Body of pancreas (tissue), 4 donors: ENCODE data around the gene FGF14. TPM values are rescaled to one million over a fixed set of nuclear protein-coding genes. Genes with fewer than 3 reads are reported as not detected.

Experiments
- ATAC-seq: fragments of 150-250 bp; one replicate; pipeline ENCODE4 v1.9.1; 2016
- DNase-seq, 4 donors: peaks; one replicate each; pipeline ENCODE4 v3.0.0-alpha.2; 2019
- H3K27ac ChIP-seq, 4 donors: fragments of 200-600 bp; sonication (generic); 1 replicate in 3 of 4; 2 replicates in 1 of 4; pipeline versions ENCODE4 v1.5.1 to v1.6.1; 2016 to 2019; ENCODE audit warnings: mild to moderate bottlenecking in 1 of 4, mixed read lengths in 1 of 4, moderate library complexity in 1 of 4
- H3K27me3 ChIP-seq, 2 donors: fragments of 200-600 bp; sonication (generic); one replicate each; pipeline ENCODE4 v1.6.0; 2016; ENCODE audit warnings: mild to moderate bottlenecking in 1 of 2
- H3K36me3 ChIP-seq, 2 donors: fragments of 200-600 bp; sonication (generic); replicated peaks in 1 of 2; 2 replicates each; pipeline ENCODE4 v1.5.1; 2016; ENCODE audit warnings: low read depth in 2 of 2; ENCODE audit not compliant: insufficient read depth in 1 of 2
- H3K4me1 ChIP-seq: fragments of 200-600 bp; sonication (generic); one replicate; pipeline ENCODE4 v1.6.0; 2016
- H3K4me3 ChIP-seq, 2 donors: fragments of 200-600 bp; sonication (generic); 1 replicate in 1 of 2; 2 replicates in 1 of 2; pipeline ENCODE4 v1.5.1; 2016 to 2019
- H3K9me3 ChIP-seq, 3 donors: fragments of 200-600 bp; sonication (generic); 1 replicate in 2 of 3; 2 replicates in 1 of 3; pipeline ENCODE4 v1.5.1; 2016
- CTCF ChIP-seq, 7 experiments: fragments of 450-650 bp in 4 of 7; fragments of 200-600 bp in 3 of 7; sonication (generic) in 3 of 7; IDR thresholded peaks; one replicate each; pipeline ENCODE4 v1.5.1; 2016 to 2019; ENCODE audit warnings: antibody characterized with exemption in 7 of 7
- POLR2A ChIP-seq, 3 donors: fragments of 450-650 bp; IDR thresholded peaks; one replicate each; pipeline ENCODE4 v1.6.1; 2016; ENCODE audit warnings: antibody characterized with exemption in 3 of 3, mild to moderate bottlenecking in 2 of 3
- WGBS, 2 donors: methylation state at CpG; one replicate each; pipeline ENCODE4 v1.1.5; 2017; 5-methylcytosine and 5-hydroxymethylcytosine counted together
- intact Hi-C: fragments of 100-400 bp; cut with DNase I; formaldehyde crosslinking; loops from one replicate; pipeline ENCODE4 v1.15.1; 2023
- total RNA-seq, 2 donors: library from RNA; depleted of rRNA; stranded (reverse); fragments of >200 nt; gene quantifications; one replicate each; pipeline ENCODE4 v1.1.0, GENCODE V29; 2016

Gene FGF14
- total RNA-seq, 2 donors from 2014 or later, result under 0.01 to 0.52 TPM

- H3K36me3 ChIP-seq, result no peaks in the 10 kb centered on the region
- no peak for TF ChIP-seq CTCF (IDR thresholded peaks at IDR 0.05)
- 53% methylated on average over 7 of the region's 7 CpGs for WGBS, 2 donors
- no peak overlapping the region for H3K27ac ChIP-seq
- ATAC-seq (no peak), DNase-seq (no peak)
- H3K9me3 ChIP-seq, result no peaks in the 10 kb centered on the region
- intact Hi-C loops, result no loop called here
- no peaks in the 10 kb centered on the region for H3K27me3 ChIP-seq
- no peaks in the 10 kb centered on the region for H3K4me1 ChIP-seq
- no peak overlapping the region for H3K4me3 ChIP-seq
Observed at GRCh38 chr13:102033386-102033785, 368.5 kb downstream of the FGF14 start.

- Histone ChIP-seq H3K27ac (no peak overlapping the region), H3K36me3 (no peaks in the 10 kb centered on the region), H3K27me3 (no peaks in the 10 kb centered on the region), H3K9me3 (no peaks in the 10 kb centered on the region), H3K4me3 (no peak overlapping the region), H3K4me1 (no peaks in the 10 kb centered on the region)
- DNase-seq (no peak), ATAC-seq (no peak)
- intact Hi-C loops, result no loop called here
- WGBS, 2 donors, result 50 to 57% methylated on average over 5 of the region's 5 CpGs
- TF ChIP-seq POLR2A (IDR thresholded peaks at IDR 0.05) (no peak), CTCF (IDR thresholded peaks at IDR 0.05) (no peak)
Observed at GRCh38 chr13:102028868-102029267, 373.0 kb downstream of the FGF14 start.

DNA sequence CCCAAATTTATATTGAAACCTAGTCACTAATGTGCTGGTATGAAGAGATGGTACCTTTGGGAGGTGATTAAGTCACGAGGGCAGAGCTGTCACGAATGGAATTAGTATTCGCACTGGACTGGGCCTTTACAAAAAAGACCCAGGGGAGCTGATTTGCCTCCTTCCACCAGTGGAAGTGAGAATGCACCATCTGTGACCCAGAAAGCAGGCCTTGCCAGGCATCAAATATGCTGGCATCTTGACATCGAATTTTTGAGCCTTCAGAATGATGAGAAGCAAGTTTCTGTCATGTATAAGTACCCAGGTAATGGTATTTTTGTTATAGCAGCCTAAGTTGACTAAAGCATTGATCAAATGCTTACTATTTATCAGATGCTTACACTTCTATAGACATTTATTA is 373.6 kb downstream of the FGF14 start:
- no peaks in the 10 kb centered on the region for H3K27me3 ChIP-seq
- H3K36me3 ChIP-seq, result no peaks in the 10 kb centered on the region
- 49 to 50% methylated on average over 4 of the region's 4 CpGs for WGBS, 2 donors
- H3K9me3 ChIP-seq, result no peaks in the 10 kb centered on the region
- ATAC-seq, result no peak
- no peaks in the 10 kb centered on the region for H3K4me1 ChIP-seq
- intact Hi-C loops, result no loop called here
- DNase-seq, result no peak
- no peak for TF ChIP-seq CTCF (IDR thresholded peaks at IDR 0.05)
- TF ChIP-seq POLR2A (IDR thresholded peaks at IDR 0.05), result no peak
- no peak overlapping the region for H3K27ac ChIP-seq
- no peak overlapping the region for H3K4me3 ChIP-seq

DNA sequence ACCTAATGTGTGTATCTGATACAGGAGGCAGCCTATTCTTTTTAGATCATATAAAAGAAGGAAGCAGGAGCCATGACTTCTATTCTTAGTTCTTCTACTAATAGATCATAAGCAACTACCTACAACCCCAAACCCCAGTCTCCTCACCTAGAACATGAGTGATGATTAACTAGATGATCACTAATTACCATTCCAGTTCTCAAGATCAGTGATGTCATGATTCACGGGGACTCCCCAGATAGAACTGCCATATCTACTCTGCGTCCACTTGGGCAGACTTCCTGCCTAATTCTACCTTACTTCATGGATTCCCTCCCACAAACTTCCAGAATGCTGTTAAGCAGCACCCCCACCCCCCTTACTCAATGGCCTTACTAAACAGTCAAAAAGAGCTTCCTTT is 380.1 kb downstream of the FGF14 start:
- Histone ChIP-seq H3K4me1 (no peaks in the 10 kb centered on the region), H3K27me3 (no peaks in the 10 kb centered on the region), H3K36me3 (no peaks in the 10 kb centered on the region), H3K9me3 (peaks cover 0 to 10% (median 0%) of the 10 kb centered on the region in 3 donors), H3K27ac (no peak overlapping the region), H3K4me3 (no peak overlapping the region)
- DNase-seq (no peak), ATAC-seq (no peak)
- no peak for TF ChIP-seq CTCF (IDR thresholded peaks at IDR 0.05)
- TF ChIP-seq POLR2A (IDR thresholded peaks at IDR 0.05), result no peak
- intact Hi-C loops, result no loop called here
- WGBS, 2 donors, result 61 to 69% methylated on average over 2 of the region's 2 CpGs

GRCh38 chr13:102020611-102021216 is 381.1 kb downstream of the FGF14 start:
- Histone ChIP-seq H3K27me3 (no peaks in the 10 kb centered on the region), H3K36me3 (no peaks in the 10 kb centered on the region), H3K27ac (no peak overlapping the region), H3K4me3 (no peak overlapping the region), H3K9me3 (peaks cover 0 to 10% (median 0%) of the 10 kb centered on the region in 3 donors), H3K4me1 (no peaks in the 10 kb centered on the region)
- intact Hi-C loops, result no loop called here
- no peak for ATAC-seq
- 42 to 43% methylated on average over 4 of the region's 4 CpGs for WGBS, 2 donors
- TF ChIP-seq CTCF (IDR thresholded peaks at IDR 0.05), result no peak
- no peak for TF ChIP-seq POLR2A (IDR thresholded peaks at IDR 0.05)
- no peak for DNase-seq
